BLaER1 treated with 17β-estradiol and CSF1 and Interleukin-3, amounts not matched to agents 10 nM and 100 nM (cell line): ENCODE results near the gene TWF2.

Experiments used
- H3K27ac ChIP-seq, 11 experiments: shearing (Covaris generic); formaldehyde crosslinking; 2 replicates each; pipeline ENCODE4 v1.8.1; 2022
- H3K27me3 ChIP-seq, 11 experiments: shearing (Covaris generic); formaldehyde crosslinking; 2 replicates each; pipeline ENCODE4 v1.8.1; 2022
- H3K36me3 ChIP-seq, 11 experiments: shearing (Covaris generic); formaldehyde crosslinking; 2 replicates each; pipeline ENCODE4 v1.8.1; 2022
- H3K4me1 ChIP-seq, 10 experiments: shearing (Covaris generic); formaldehyde crosslinking; 2 replicates each; pipeline ENCODE4 v1.8.1; 2022
- H3K4me2 ChIP-seq, 11 experiments: shearing (Covaris generic); formaldehyde crosslinking; 2 replicates each; pipeline ENCODE4 v1.8.1; 2022
- H3K4me3 ChIP-seq, 10 experiments: shearing (Covaris generic); formaldehyde crosslinking; 2 replicates each; pipeline ENCODE4 v1.8.1; 2022
- H3K9ac ChIP-seq, 11 experiments: shearing (Covaris generic); formaldehyde crosslinking; 2 replicates each; pipeline ENCODE4 v1.8.1; 2022
- H3K9me3 ChIP-seq, 11 experiments: shearing (Covaris generic); formaldehyde crosslinking; replicated peaks in 1 of 11; 2 replicates each; pipeline ENCODE4 v1.8.1; 2022
- H4K20me1 ChIP-seq, 11 experiments: shearing (Covaris generic); formaldehyde crosslinking; 2 replicates each; pipeline ENCODE4 v1.8.1; 2022
- Cebpa-rat ChIP-seq, 11 experiments: shearing (Covaris generic); IDR thresholded peaks; 2 replicates each; pipeline ENCODE4 v1.8.1; 2022

TWF2 gene

DNA sequence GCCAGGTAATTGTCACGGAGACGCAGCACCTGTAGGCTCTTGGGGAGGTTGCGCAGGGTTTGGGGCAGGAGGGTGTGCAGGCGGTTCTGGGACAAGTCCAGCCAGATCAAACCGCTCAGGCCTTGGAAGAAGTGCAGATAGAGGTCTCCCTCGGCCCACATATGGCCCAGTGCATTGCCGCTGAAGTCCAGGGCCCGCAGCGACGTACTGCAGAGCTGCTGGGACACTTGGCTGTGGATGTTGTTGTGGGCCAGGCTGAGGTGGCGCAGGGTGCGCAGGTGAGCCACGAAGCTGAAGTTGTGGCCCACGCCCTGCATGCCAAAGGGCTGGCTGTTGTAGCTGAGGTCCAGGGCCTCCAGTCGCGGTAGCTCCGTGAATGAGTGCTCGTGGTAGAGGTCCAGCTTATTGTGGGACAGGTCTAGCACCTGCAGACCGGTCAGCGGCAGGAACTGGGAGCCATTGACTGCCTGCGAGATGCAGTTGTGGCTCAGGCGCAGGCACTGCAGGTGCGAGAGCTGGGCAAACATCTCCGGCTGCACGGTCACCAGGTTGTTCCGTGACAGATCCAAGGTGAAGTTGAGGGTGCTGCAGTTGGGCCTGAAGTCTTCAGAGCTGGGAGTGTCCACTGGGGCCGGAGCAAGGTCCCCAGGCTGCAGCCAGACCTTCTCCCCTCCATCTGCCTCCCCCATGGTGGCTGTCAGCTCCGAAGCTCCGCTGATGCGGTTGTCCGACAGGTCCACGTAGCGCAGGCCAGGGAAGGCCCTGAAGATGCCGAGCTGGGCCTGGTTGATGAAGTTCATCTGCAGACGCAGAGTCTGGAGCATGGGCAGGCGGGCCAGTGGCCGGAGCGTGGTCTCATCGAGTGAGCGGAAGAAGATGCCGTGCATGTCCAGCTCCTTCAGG, 16.4 kb downstream of the TWF2 start:
- no peak overlapping the region for H3K4me3 ChIP-seq
- no peak for TF ChIP-seq Cebpa-rat (IDR thresholded peaks at IDR 0.05)
- H3K27ac ChIP-seq: peak overlapping the region in 4 of 11 experiments; percentile 93 to 97 (median 95); a peak in 7 of 22 replicates
- no peaks in the 10 kb centered on the region for H3K27me3 ChIP-seq
- peak overlapping the region in 10 of 11 experiments; percentile 23 to 100 (median 97); a peak in 19 of 22 replicates for H3K4me2 ChIP-seq
- peak overlapping the region in 3 of 11 experiments; percentile 4 to 84 (median 81); a peak in 2 of 22 replicates for H3K9ac ChIP-seq
- H3K36me3 ChIP-seq: peaks cover 0 to 30% (median 8%) of the 10 kb centered on the region in 11 experiments; a peak in 13 of 22 replicates
- H4K20me1 ChIP-seq: peaks cover 0 to 43% (median 7%) of the 10 kb centered on the region in 11 experiments; a peak in 12 of 22 replicates
- no peaks in the 10 kb centered on the region for H3K9me3 ChIP-seq
- peaks cover 69 to 98% (median 97%) of the 10 kb centered on the region in 10 experiments for H3K4me1 ChIP-seq

DNA sequence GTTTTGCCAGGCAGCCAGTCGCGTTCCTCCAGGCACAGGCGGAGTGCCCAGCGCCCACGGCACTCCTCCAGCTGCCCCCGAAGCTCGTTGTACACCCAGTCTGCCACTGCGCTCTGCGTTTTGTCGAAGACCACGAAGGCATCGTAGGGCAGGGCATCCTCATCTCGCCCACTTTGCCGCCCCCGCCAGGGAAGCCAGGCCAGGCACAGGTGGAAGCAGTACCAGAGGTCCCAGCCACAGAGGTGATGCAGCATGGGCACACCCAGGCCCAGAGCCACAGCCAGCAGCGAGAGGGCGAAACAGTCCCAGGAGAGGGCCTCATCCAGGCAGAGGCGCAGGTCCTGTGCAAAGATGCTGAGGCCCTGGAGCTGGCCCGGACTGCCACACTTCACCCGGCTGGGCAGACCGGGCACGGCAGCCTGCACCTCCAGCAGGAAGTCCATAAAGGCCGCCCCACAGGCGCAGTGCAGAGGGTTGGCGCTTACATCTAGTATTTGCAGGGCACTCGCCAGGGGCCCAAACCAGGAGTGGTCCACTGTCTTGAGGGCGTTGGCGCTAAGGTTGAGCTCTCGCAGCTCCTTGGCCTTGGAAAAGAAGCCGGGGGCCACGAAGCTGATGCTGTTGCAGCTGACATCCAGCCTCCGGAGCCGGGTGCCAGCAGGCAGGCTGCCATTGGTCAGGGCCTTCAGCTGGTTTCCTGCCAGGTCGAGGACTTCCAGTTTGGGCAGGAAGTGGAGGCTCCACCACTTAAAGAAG, 17.2 kb downstream of the TWF2 start:
- H3K4me2 ChIP-seq: peak overlapping the region in 10 of 11 experiments; percentile 23 to 100 (median 97); a peak in 19 of 22 replicates
- peaks cover 0 to 41% (median under 1%) of the 10 kb centered on the region in 11 experiments; a peak in 11 of 22 replicates for H4K20me1 ChIP-seq
- peak overlapping the region in 4 of 11 experiments; percentile 25 to 97 (median 94); a peak in 8 of 22 replicates for H3K27ac ChIP-seq
- TF ChIP-seq Cebpa-rat (IDR thresholded peaks at IDR 0.05): no peak
- no peaks in the 10 kb centered on the region for H3K9me3 ChIP-seq
- peak overlapping the region in 5 of 11 experiments; percentile 4 to 81 (median 28); a peak in 4 of 22 replicates for H3K9ac ChIP-seq
- H3K4me3 ChIP-seq: no peak overlapping the region
- peaks cover 0 to 25% (median 0%) of the 10 kb centered on the region in 11 experiments; a peak in 6 of 22 replicates for H3K36me3 ChIP-seq
- H3K27me3 ChIP-seq: no peaks in the 10 kb centered on the region
- H3K4me1 ChIP-seq: peaks cover 69 to 98% (median 97%) of the 10 kb centered on the region in 10 experiments

DNA sequence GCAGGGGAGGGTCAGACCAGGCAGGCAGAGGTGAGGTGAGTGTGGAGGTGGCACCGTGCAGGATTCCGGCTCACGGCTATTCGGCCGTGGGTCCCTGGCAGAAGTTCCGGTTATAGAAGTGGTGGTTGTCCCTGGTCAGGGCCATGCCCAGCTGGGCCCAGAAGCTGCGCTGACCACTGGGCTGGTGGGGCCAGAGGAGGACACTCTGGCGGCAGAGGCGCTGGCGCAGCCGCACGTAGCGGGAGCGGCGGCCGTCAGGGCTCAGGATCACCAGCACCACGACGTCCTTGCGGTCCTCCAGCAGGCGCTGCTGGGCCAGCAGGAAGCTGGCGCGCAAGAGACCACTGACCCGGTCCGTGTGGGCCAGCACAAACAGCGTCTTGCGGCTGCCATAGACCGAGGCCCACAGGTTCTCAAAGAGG, 17.8 kb downstream of the TWF2 start:
- H3K9me3 ChIP-seq: no peaks in the 10 kb centered on the region
- no peaks in the 10 kb centered on the region for H3K27me3 ChIP-seq
- H3K36me3 ChIP-seq: peaks cover 0 to 26% (median 3%) of the 10 kb centered on the region in 11 experiments; a peak in 12 of 22 replicates
- H3K4me1 ChIP-seq: peaks cover 69 to 98% (median 97%) of the 10 kb centered on the region in 10 experiments
- peak overlapping the region in 6 of 11 experiments; percentile 16 to 81 (median 38); a peak in 8 of 22 replicates for H3K9ac ChIP-seq
- peak overlapping the region in 9 of 11 experiments; percentile 70 to 100 (median 96); a peak in 17 of 22 replicates for H3K4me2 ChIP-seq
- H3K4me3 ChIP-seq: no peak overlapping the region
- TF ChIP-seq Cebpa-rat (IDR thresholded peaks at IDR 0.05): no peak
- H4K20me1 ChIP-seq: peaks cover 0 to 41% (median 0%) of the 10 kb centered on the region in 11 experiments; a peak in 11 of 22 replicates
- H3K27ac ChIP-seq: peak overlapping the region in 4 of 11 experiments; percentile 19 to 93 (median 34); a peak in 7 of 22 replicates

DNA sequence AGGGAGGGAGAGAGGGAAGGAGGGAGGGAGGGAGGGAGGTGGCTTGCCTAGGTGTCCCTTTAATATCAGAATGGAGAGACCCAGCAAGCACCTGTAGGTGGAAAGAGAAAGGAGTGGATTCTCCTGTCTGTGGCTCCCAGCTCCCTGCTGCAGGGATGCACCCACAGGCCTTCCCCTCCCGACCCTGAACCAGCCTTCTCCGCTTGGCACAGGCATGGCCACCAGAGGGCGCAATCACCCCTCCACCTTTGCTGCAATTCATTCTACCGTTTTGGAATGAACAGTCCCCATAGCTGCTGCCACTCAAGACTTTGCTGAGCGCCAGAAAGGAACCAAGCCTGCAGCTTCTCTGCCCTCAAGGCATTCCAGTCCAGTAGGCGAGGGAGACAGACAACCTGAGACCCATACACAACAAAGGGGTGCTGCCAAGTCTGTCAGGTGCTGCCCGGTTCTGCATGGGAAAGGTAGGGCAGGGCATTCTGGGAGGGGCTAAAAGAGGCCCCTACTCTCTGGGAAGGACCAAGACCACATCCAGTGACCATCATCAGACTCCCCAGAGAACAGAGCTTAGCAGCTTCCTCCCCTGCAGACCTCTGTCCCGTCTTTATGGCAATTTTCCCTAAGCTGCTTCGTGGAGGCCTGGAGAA, 18.5 kb downstream of the TWF2 start:
- H3K4me2 ChIP-seq: peak overlapping the region; percentile 21 to 100 (median 94); a peak in 20 of 22 replicates
- no peak for TF ChIP-seq Cebpa-rat (IDR thresholded peaks at IDR 0.05)
- H3K27ac ChIP-seq: peak overlapping the region in 4 of 11 experiments; percentile 25 to 93 (median 50); a peak in 7 of 22 replicates
- no peak overlapping the region for H3K4me3 ChIP-seq
- peaks cover 0 to 41% (median 0%) of the 10 kb centered on the region in 11 experiments; a peak in 8 of 22 replicates for H4K20me1 ChIP-seq
- no peaks in the 10 kb centered on the region for H3K9me3 ChIP-seq
- peaks cover 6 to 33% (median 9%) of the 10 kb centered on the region in 11 experiments for H3K36me3 ChIP-seq
- peak overlapping the region in 6 of 11 experiments; percentile 9 to 81 (median 36); a peak in 8 of 22 replicates for H3K9ac ChIP-seq
- H3K4me1 ChIP-seq: peaks cover 69 to 98% (median 95%) of the 10 kb centered on the region in 10 experiments
- no peaks in the 10 kb centered on the region for H3K27me3 ChIP-seq

DNA sequence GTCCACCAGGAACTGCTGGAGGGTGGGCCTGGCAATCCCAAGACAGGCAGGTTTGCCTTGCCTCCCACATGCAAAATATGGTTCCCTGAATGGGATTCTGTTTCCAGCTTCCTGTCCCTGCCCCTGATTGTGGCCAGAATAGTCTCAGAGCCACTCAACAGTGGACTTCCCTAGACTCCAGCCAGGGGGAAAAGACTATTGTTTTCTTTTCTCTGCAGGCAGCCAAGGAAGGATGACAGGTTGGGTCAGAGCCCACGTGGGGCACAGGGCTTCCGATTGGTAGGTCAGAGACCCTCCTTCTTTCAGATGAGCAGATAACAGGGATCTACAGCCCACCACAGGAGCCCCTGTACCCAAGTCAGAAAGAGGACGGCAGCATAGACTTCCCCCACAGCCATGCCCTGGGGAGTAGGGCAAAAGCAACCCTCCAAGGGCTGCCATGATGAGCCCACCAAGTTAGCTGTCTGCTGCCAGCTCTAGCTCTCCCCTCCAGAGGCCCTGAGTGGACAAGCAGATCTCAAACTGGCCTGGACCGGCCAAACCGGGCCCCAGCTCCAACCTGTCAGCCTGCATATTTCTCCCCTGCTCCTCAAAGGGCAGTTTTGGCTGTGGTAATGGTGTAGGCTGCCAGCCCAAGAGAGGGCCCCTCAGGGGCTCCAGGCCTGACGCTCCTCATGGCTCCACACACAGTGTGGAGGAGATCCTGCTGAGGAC, 19.9 kb downstream of the TWF2 start:
- Histone ChIP-seq H3K4me3 (no peak overlapping the region), H3K27ac (peak overlapping the region in 8 of 11 experiments; percentile 8 to 60 (median 30); a peak in 12 of 22 replicates), H3K4me1 (peaks cover 56 to 93% (median 81%) of the 10 kb centered on the region in 10 experiments), H3K4me2 (peak overlapping the region; percentile 71 to 92 (median 77)), H3K9me3 (no peaks in the 10 kb centered on the region), H4K20me1 (peaks cover 0 to 55% (median 0%) of the 10 kb centered on the region in 11 experiments; a peak in 8 of 22 replicates), H3K36me3 (peaks cover 20 to 47% (median 23%) of the 10 kb centered on the region in 11 experiments), H3K9ac (peak overlapping the region in 6 of 11 experiments; percentile 17 to 42 (median 28); a peak in 6 of 22 replicates), H3K27me3 (no peaks in the 10 kb centered on the region)
- no peak for TF ChIP-seq Cebpa-rat (IDR thresholded peaks at IDR 0.05)

DNA sequence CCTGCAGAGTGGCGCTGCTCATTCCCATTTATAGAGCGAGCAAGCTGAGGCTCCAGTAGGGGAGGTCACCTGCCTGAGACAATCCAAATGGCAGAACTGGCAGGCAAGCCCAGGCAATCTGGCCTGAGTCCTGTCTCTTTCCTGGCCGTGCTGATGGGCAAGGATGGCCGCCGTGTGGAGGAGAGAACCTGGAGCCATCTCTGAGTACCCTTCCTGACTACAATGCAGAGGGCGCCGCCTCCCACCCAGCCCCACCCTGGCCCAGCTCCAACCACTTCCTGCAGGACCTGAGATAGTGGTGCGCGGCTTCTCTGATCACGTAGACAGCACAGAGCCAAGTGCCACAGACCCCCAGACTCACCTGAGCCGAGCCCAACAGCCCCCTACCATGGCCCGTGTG, 20.5 kb downstream of the TWF2 start:
- H3K9me3 ChIP-seq: no peaks in the 10 kb centered on the region
- H3K9ac ChIP-seq: peak overlapping the region in 4 of 11 experiments; percentile 12 to 44 (median 20); a peak in 4 of 22 replicates
- peaks cover 0 to 61% (median 0%) of the 10 kb centered on the region in 11 experiments; a peak in 9 of 22 replicates for H4K20me1 ChIP-seq
- H3K4me2 ChIP-seq: peak overlapping the region; percentile 71 to 92 (median 77)
- H3K36me3 ChIP-seq: peaks cover 27 to 53% (median 30%) of the 10 kb centered on the region in 11 experiments
- H3K4me3 ChIP-seq: no peak overlapping the region
- no peaks in the 10 kb centered on the region for H3K27me3 ChIP-seq
- peak overlapping the region in 4 of 11 experiments; percentile 1 to 60 (median 46); a peak in 7 of 22 replicates for H3K27ac ChIP-seq
- TF ChIP-seq Cebpa-rat (IDR thresholded peaks at IDR 0.05): no peak
- H3K4me1 ChIP-seq: peaks cover 49 to 87% (median 74%) of the 10 kb centered on the region in 10 experiments

DNA sequence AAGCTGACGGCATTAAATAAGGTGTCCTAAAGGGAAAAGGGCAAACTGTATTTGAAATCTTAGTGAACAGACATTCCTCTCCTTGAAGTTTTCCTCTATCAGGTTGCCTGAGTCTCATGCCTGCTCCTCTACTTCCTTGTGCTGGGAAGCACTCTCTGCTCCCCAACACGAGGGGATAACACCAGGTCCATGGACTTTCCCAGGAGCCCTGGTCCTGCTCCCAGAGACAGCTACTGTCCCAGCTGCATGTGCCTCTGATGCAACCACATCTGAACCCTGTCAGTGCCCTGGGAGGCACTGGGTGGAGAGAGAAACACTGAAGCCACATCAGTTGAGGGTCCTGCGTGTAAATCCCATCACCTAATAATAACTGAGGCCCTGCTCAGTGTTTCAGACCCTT, 20.9 kb downstream of the TWF2 start:
- Histone ChIP-seq H3K4me2 (peak overlapping the region; percentile 71 to 92 (median 77)), H3K36me3 (peaks cover 31 to 55% (median 34%) of the 10 kb centered on the region in 11 experiments), H3K27me3 (no peaks in the 10 kb centered on the region), H3K9me3 (no peaks in the 10 kb centered on the region), H3K4me1 (peaks cover 49 to 83% (median 70%) of the 10 kb centered on the region in 10 experiments), H3K9ac (peak overlapping the region in 3 of 11 experiments; percentile 12 to 44 (median 20); a peak in 4 of 22 replicates), H3K4me3 (no peak overlapping the region), H4K20me1 (peaks cover 0 to 65% (median 1%) of the 10 kb centered on the region in 11 experiments; a peak in 9 of 22 replicates), H3K27ac (peak overlapping the region in 5 of 11 experiments; percentile 1 to 51 (median 13); a peak in 6 of 22 replicates)
- TF ChIP-seq Cebpa-rat (IDR thresholded peaks at IDR 0.05): no peak
